Suppressor macrophage treated with lipopolysaccharide for 1 hour (primary cell): Measurements from ENCODE around the gene PROKR2.

Experiments used
- DNase-seq, 3 donors: peaks; one replicate each; pipeline ENCODE4 v3.0.0-alpha.2; 2020 to 2022

The PROKR2 gene

GRCh38 chr20:5316188-5317158 lies at the start of gene PROKR2:
TSS of gene PROKR2 (minus strand) at chr20:5316954. CDS start at chr20:5314369, 2,585 bp downstream.
- DNase-seq: peak in 2 of 3 donors; percentile 18 to 21

- DNase-seq: peak in 2 of 3 donors; percentile 30 to 36
Measured at GRCh38 chr20:5364997-5365597, 48.3 kb upstream of the PROKR2 start.

DNA sequence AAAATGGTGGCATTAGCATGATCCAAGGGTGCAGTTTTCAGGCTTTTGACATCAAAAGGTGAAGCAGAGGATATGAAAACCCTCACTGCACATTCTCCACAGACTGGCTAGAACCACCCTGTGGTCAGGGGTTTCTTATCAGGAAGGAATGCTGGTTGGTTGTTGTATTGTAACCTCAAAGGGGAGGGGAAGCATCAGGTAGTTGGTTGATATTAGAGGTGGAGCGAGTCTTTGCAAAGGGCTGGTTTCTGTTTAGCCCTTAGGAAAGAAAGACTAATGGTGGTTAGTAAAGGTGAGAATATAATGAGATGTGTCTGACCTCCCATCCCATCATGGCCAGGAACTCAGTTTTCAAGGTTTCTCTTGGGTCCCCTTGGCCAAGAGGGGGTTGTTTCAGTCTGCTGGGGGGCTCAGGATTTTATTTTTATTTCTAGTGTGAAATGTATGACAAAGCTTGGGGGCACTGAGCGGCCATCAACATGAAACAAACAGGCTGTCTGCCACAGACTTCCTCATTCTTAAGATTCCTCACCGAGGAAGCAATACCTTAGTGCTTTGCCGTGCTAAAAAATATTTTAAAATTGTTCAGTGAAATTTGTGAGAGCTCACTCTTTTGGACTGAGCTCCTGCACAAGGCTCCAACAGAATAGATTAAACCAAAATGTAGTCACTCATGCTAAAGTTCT lies 47.5 kb upstream of the PROKR2 start:
- no peak for DNase-seq

GRCh38 chr20:5362771-5363170 lies 46.0 kb upstream of the PROKR2 start:
- no peak for DNase-seq

- no peak for DNase-seq
Measured at GRCh38 chr20:5361176-5361575, 44.4 kb upstream of the PROKR2 start.

GRCh38 chr20:5357946-5358345 lies 41.2 kb upstream of the PROKR2 start:
- peak; percentile 67 to 89 (median 87) for DNase-seq

DNA sequence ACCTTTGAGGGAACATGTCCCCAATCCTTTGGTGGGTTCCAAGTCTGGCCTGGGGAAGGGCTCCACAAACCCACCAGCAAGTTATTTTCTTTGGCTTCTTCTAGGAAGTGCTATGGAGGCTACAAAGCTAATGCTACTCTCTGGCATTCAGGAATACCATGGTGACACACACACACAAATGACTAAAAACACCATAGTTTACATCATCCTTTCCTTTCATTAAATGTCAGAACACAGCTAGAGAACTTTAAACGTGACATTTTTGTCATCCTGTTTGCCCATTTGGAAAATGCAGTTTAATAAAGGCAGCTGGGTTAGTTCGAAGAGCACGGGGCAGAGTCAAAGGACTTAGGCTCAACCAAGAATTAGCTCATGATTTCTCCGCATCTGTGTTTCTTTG lies 40.2 kb upstream of the PROKR2 start:
- DNase-seq: peak; percentile 19 to 69 (median 60)

DNA sequence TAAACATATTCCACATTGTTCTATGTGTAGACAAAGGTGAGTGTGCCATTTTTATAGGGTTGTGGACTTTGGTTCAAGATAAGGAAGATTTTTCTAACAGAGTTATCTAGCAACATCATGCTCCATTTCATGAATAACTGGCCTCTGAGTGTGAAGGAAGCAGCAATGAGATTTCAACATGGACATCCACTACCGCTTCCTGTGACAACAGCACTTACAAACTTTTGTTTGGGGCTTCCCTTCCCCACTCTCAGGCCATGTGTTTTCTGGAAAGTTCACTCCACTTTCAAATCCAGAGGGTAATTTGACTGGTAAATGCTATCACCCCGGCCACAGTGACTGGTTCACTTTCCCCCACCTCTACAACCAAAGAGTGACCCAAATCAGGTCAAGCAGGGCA lies 38.1 kb upstream of the PROKR2 start:
- peak; percentile 32 to 76 (median 43) for DNase-seq

GRCh38 chr20:5353624-5354496 lies 37.1 kb upstream of the PROKR2 start:
- DNase-seq: peak; percentile 43 to 90 (median 84)

DNA sequence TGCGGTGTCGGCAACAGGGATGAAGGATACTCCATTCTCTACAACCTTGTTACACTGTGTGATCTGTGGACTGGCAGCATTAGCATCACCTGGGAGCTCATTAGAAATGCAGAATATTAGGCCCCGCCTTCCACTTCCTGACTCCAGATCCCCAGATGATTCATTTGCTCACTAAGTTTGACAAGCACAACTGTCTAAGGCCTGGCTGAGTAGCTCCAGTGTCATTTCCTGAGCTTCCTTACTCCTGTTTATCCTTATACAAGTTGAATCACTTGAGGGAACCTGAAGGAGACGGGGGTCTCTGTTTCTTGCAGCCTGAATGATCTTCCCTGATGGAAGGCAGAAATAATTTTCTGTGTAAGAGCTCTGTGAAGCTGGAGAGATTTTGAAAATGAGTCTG lies 32.7 kb upstream of the PROKR2 start:
- no peak for DNase-seq

- DNase-seq: no peak
Measured at GRCh38 chr20:5342021-5342420, 25.3 kb upstream of the PROKR2 start.

DNA sequence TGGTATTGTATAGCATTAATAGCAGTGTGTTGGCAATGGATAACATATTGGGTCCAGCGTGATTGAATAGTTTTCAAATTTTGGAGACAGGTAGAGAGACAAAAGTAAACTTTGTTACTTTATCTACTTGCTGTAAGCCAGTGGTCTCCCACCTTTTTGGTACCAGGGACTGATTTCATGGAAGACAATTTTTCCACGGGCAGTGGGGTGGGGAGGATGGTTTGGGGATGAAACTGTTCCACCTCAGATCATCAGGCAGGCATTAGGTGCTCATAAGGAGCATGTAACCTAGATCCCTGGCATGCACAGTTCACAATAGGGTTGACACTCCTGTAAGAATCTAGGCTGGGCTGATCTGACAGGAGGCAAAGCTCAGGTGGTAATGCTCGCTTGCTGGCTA lies 14.6 kb upstream of the PROKR2 start:
- DNase-seq: no peak

- DNase-seq: no peak
Measured at GRCh38 chr20:5328268-5328667, 11.5 kb upstream of the PROKR2 start.

DNA sequence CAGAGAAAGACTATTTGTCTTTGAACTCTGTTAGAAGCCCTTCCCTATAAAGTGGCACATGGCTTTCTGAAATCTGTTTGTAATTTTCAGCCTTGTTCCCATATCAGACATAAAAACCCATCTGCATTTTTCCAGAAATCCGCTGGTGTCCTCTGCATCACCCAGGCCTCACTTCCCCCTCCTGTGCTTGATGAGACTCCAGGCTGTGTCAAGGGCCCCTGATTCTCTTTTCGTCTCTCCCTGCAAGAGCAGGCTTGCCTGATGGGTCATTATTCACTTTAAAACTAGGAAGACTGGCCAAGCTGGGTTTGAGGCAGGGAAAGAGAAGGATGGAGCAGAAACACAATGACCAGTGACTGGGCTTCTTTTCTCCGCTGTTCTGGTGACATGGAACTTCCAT lies 10.6 kb upstream of the PROKR2 start:
- no peak for DNase-seq

GRCh38 chr20:5315807-5316187 lies 957 bp downstream of the PROKR2 start:
- no peak for DNase-seq

GRCh38 chr20:5313916-5314315 lies 2.8 kb downstream of the PROKR2 start:
- peak in 1 of 3 donors; percentile 13 for DNase-seq

- DNase-seq: no peak
Measured at GRCh38 chr20:5312518-5312917, 4.2 kb downstream of the PROKR2 start.

DNA sequence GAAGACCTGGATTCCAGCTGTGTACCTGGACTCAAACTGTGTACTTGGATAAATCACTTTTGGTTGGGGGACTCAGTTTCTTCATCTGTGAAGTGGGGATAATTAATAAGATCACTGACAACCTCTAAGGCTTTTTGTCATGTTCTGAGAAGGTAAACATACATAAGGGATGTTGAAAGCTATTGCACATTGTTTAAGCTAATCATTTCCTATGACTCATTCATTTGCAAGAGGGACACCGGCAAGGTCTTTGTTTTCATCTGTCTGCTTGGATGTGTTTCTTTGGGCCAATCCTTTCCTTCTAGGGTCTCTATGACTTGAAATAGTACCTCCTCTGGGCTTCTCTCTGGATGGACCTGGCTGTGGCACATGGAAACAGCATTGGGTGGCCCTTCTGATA lies 6.8 kb downstream of the PROKR2 start:
- DNase-seq: peak in 2 of 3 donors; percentile 8 to 16

DNA sequence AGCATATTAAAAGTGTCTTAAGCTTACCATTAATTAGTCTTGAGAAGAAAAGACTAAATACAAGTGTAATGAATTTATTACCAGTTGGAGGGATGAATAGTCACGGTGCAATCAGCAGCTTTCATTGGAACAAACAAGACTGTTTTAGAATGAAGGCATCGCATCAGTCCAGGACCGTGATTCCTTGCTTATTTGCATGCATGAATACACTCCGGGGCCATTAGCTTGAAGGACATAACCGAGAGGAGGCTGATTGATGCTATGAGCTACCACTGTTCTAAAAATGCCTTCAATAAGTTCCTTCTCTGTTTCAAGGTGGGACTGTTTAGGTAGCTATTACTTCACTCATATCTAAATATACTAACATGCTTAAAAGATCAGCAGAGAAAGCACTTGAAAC lies 17.9 kb downstream of the PROKR2 start:
- no peak for DNase-seq

DNA sequence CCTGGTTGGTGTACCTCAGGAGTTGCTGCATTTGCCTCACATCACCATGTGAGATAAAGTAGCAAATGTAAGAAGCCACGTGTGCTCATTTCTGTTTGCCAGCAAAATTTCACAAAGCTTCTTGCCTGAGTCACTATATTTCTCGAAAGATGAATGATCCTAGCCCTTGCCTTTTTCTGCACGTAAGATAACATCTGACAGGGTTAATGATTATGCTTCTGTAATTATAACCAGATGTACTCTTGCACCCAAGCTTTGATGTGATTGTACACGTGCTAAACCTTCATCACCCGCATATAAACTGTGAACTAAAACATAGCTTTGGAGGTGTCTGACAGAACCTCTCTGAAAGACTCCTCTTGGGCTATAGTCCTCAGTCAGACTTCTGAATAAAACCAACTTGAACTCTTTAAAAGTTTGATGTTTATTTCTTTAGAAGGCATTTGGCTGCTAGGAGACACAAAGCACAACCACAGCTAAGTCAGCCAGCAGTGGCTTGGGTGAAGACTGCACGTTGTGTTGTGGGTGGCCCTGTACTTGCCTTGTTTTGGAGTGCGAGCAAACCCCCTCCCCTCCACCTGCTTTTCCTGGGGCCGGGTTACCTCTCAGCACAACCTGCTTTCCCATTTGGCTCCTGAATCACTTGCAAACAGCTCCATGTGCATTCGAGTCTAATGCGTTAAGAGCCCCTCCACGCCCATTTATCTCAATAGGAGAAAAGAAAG lies 19.3 kb downstream of the PROKR2 start:
- DNase-seq: no peak

- DNase-seq: no peak
Measured at GRCh38 chr20:5290596-5290995, 26.2 kb downstream of the PROKR2 start.

DNA sequence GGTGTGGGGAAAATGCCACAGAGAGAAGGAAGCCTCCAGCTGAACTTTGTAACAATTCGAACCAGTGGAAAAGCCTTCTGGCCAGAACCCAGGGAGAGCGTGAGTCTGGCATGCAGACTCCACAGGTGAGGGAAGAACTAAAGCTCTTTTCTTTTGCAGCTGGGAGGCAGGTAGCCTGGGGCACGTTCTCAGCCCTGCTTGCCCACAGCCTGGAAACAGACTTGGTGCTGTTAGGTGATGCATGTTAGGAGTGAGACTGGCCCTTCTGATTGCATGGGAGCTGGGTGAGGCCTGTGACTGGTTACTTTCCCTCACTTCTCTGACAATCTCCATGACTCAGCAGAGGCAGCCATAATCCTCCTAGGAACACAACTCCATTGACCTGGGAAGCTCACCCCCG lies 34.2 kb downstream of the PROKR2 start:
- DNase-seq: no peak
